GM19035 (cell line): Measurements from ENCODE around the gene CAMTA1.

Experiments
- ATAC-seq: cut with Tn5 transposase; IDR thresholded peaks from one replicate; pipeline ENCODE4 v1.9.1; 2021; ENCODE audit not compliant: unreplicated experiment

Gene CAMTA1

GRCh38 chr1:7293702-7294629 is 508.7 kb downstream of the CAMTA1 start:
- ATAC-seq: no peak

- ATAC-seq: no peak
These were observed 509.4 kb downstream of the CAMTA1 start for GRCh38 chr1:7294636-7295035.

- ATAC-seq: no peak
These were observed 510.7 kb downstream of the CAMTA1 start for GRCh38 chr1:7295946-7296345.

GRCh38 chr1:7296968-7297367 is 511.7 kb downstream of the CAMTA1 start:
- ATAC-seq: no peak

- ATAC-seq: no peak
These were observed 512.9 kb downstream of the CAMTA1 start for GRCh38 chr1:7298145-7298544.

GRCh38 chr1:7298749-7299151 is 513.5 kb downstream of the CAMTA1 start:
- ATAC-seq: no peak

GRCh38 chr1:7299329-7299799 is 514.1 kb downstream of the CAMTA1 start:
- no peak for ATAC-seq

GRCh38 chr1:7299994-7300393 is 514.7 kb downstream of the CAMTA1 start:
- no peak for ATAC-seq

GRCh38 chr1:7300893-7301663 is 515.8 kb downstream of the CAMTA1 start:
- ATAC-seq: no peak

GRCh38 chr1:7301664-7301981 is 516.4 kb downstream of the CAMTA1 start:
- no peak for ATAC-seq

GRCh38 chr1:7302126-7302525 is 516.9 kb downstream of the CAMTA1 start:
- no peak for ATAC-seq

- no peak for ATAC-seq
These were observed 517.6 kb downstream of the CAMTA1 start for GRCh38 chr1:7302873-7303272.

- no peak for ATAC-seq
These were observed 518.5 kb downstream of the CAMTA1 start for GRCh38 chr1:7303554-7304317.

GRCh38 chr1:7313081-7313546 is 527.9 kb downstream of the CAMTA1 start:
- no peak for ATAC-seq

- ATAC-seq: no peak
These were observed 528.6 kb downstream of the CAMTA1 start for GRCh38 chr1:7313826-7314225.

- no peak for ATAC-seq
These were observed 530.1 kb downstream of the CAMTA1 start for GRCh38 chr1:7315316-7315715.

GRCh38 chr1:7315946-7316345 is 530.7 kb downstream of the CAMTA1 start:
- no peak for ATAC-seq

- no peak for ATAC-seq
These were observed 532.6 kb downstream of the CAMTA1 start for GRCh38 chr1:7317888-7318287.

- no peak for ATAC-seq
These were observed 533.9 kb downstream of the CAMTA1 start for GRCh38 chr1:7319196-7319595.

GRCh38 chr1:7320661-7321060 is 535.4 kb downstream of the CAMTA1 start:
- no peak for ATAC-seq

- no peak for ATAC-seq
These were observed 537.1 kb downstream of the CAMTA1 start for GRCh38 chr1:7322283-7322785.
